ENCODE measurements around the gene IL17A.
A peak's percentile ranks its signal among the peaks of the same experiment; 100 is the strongest.

Gene IL17A

DNA sequence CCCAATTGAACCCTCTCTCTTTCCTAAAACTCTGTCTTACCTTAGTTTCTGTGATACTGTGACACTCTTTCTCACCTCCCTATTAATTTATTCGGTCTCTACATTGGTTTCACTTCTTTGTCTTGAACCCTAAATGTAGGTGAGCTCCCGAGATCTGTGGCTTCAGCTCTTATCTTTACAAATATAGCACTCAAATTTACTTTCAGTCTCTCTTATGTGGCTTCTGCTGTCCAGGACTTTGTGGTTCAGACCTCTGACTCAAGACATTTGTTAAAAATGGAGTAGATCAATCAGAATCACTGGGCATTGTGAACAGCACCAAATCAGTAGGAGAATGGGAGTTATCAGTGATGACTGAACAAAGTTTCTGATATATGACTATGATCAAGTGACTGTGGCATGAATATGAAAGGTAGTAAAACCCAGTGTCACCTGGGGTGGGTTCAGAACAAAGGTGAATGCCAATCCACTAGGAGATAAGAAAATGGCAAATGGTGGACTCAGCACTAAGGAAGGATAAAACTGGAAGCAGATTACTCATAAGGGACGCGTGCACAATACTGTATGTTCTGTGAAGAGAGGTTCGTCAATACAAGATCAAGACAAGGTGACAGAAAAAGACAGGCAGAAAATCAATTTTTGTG lies 30.9 kb downstream of the IL17A start:
- DNase-seq, result no peak

DNA sequence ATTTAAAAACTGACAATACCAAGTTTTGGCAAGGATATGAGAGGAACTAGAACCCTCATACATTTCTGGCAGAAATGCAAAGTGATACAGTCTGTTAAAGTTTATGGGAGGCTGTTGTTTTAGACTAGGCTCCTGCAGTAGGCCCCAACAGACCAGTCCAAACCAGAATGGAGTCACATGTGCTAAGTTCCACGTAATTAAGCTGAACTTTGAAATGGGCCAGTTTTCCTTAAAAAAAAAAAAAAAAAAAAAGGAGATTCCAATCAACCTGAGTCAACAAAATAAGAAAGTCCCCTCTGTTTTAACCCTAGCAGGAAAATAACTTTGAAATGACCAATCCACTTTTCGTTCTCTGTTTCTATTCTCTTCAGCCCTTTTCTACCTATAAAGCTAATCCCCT lies 31.6 kb downstream of the IL17A start:
- DNase-seq, result no peak

DNA sequence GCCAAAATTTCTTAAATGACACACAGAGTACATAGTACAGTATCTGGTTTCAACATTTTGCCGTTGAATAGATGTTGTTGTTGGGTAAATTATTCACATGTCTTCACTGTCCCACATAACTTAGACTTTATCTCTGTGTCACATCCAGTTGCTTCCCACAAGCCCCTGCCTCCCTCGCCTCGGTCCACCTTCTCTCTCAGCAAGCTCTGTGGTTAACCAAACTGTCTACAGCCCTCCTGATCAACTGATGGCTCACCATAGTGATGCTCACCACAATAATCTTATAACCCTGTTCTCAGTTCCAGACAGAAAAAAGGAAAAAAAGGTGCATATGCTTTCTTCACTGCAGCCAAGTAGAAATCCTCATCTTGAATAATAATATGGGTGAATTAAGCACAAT lies 35.1 kb downstream of the IL17A start:
- peak; percentile 14 for DNase-seq

DNA sequence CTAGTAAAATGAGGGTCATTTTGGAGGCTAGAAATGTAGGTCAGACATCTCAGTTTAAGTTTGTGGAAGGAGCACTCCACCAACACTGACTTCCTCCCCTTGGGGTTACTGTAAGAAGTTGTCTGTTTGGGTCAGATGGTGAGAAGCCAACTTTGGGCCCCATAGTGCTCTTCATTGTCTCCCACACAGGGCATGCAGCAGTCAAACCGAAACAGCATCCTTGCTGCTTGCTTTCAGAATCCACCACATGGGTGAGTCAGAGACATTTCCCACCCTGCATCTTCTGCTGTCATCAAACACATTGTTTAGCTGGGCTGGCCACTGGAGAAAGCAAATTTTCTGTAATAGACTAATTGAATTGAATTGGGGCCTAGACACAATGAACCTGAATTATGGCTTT lies 41.3 kb downstream of the IL17A start:
- DNase-seq, result peak; percentile 60

DNA sequence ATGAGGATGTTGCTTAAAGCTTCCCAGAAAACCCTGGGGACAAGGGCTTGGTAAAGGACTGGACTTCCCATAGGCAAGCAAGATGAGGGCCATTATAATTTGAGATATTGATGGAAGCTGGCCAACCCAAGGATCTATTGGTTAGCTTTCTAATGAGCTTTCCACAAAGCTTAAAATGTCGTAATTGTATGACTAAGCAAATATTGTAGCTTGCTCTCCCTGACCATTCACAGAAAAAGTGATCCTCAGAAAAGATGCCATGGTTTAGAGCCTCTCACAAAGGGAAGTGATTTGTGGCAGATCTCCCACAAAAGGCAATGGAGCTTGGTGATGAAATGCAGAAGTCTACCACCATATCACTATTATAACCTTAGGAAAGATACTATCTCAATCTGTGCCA lies 44.5 kb downstream of the IL17A start:
- no peak for DNase-seq

DNA sequence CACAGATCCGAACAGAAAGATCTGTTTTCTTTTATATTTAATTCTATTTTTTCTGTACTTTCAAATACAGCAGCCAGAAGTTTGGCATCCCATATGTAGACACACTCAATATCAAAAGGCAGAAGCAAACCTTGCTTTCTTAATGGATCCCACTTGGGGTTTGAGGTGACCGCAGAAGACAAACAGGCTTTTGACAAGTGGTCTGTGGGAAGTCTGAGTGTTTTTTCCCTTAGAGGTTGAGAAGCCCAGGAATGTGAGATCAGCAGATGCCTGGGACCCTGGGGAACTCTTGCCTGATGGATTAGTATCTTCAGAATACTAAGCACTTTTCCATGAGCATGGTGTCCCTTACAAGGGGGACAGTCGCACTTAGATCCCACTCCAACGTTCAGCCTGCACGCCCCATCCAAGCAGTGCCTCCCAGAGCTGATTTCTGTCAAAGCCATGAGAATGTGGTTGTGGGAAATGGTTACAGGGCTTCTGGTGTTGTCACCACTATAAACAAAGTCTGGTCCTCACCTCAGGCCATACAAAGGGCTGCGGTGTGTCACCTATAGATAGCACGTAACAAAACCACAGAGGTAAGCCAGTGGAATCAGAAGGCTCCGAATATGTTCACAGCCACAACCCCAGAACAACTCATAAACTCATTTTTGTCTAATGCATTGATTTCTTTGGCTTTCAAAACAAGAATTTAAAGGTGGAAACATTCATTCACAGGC lies 45.4 kb downstream of the IL17A start:
- DNase-seq, result no peak

DNA sequence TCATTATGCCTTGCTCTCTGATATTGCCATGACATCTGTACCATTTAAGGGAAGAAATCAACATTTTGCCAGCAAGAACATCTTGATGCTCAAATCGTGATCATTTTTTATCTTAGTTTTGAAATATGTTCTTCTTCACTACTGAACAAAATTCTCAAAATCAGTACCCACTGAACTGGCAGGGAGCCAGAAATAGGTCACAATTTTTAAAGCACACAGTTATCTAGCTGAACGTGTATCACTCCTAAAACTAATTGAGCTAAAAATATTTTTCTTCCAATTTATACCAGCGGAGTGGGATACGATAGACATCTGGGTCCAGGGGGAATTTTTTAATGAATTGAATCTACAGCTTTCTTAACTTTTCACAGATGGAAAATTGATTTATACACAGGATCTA lies 46.8 kb downstream of the IL17A start:
- DNase-seq, result no peak

DNA sequence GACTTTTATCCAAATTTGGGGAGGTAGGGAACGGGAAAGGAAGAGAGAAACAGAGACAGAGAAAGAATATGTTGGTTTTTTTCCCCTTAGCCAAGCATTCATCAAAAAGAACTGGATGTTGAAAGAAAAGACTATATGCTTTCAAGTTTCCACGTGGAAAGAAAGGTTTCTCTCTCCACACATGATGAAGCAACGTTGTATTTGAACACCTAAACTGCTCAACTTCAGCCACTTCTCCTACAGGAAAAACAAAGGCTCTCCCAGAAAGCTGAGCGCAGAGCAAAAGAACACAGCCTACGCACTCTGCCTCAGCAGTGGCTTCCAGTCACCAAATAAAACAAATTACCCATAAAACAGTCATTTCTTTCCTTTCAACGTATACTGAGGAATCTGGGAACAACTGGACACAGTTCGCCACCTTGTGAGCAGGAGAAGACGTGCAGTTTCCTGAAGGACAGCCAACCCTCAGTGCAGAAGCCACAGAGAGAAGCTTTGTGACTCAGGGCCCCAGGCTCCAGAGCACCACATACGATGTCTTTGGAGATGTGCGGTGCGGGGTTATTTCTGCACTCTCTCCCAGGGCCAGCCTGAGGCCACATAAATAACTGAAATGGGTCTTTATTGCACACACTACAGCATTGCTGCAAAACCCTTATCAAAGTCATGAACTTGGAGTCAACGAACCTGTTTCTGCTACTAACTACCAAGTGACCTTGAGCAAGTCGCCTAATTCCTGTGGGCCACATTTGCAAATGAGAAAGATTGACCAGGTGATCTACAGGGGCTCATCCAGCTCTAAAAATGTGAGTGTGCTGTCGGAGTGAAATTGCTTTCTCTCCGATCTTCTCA lies 48.0 kb downstream of the IL17A start:
- DNase-seq, result no peak

Data from activated naive CD4-positive, alpha-beta T cell treated with anti-CD3 and anti-CD28 coated beads, Interleukin-2, amount 50 U/mL, for 16 hours (primary cell).